SK-N-MC (cell line): ENCODE measurements around the gene ACBD3.

Source experiments
- DNase-seq: peaks from one replicate; pipeline ENCODE4 v3.0.0-alpha.2; 2011; ENCODE audit warnings: low read depth, low spot score
- H3K27ac ChIP-seq: fragments of 200-600 bp; sonication (generic); 2 replicates; pipeline ENCODE4 v1.5.1; 2016; ENCODE audit warnings: mixed run types
- H3K36me3 ChIP-seq: fragments of 200-600 bp; sonication (generic); 2 replicates; pipeline ENCODE4 v1.6.1; 2017; ENCODE audit warnings: antibody characterized with exemption, low read length, mixed read lengths; ENCODE audit not compliant: insufficient read depth
- H3K4me3 ChIP-seq: fragments of 200-600 bp; sonication (generic); 2 replicates; pipeline ENCODE4 v1.5.1; 2016
- H3K9ac ChIP-seq: fragments of 200-600 bp; sonication (generic); 2 replicates; pipeline ENCODE4 v1.8.0; 2017; ENCODE audit warnings: mixed run types, mixed read lengths; ENCODE audit not compliant: insufficient read length
- H3K9me3 ChIP-seq: fragments of 200-600 bp; sonication (generic); 2 replicates; pipeline ENCODE4 v1.6.1; 2017; ENCODE audit warnings: low read depth, mild to moderate bottlenecking, antibody characterized with exemption, low read length, moderate library complexity, mixed read lengths
- EZH2 ChIP-seq: fragments of 200-600 bp; sonication (generic); IDR thresholded peaks from one replicate; pipeline ENCODE4 v1.6.1; 2017; ENCODE audit warnings: antibody characterized with exemption
- FOXP2 ChIP-seq: optimal IDR thresholded peaks from 2 replicates; pipeline ENCODE3; 2011; ENCODE audit warnings: mild to moderate bottlenecking, moderate library complexity; ENCODE audit not compliant: insufficient read depth; ENCODE audit errors: extremely low read length, control extremely low read depth
- POLR2AphosphoS5 ChIP-seq: IDR thresholded peaks from 2 replicates; pipeline ENCODE4 v1.6.1; 2012; ENCODE audit warnings: mild to moderate bottlenecking, low read depth, low read length, borderline replicate concordance

The ACBD3 gene

GRCh38 chr1:226158457-226158856 lies 28.1 kb downstream of the ACBD3 start:
- H3K27ac ChIP-seq: no peak overlapping the region
- H3K4me3 ChIP-seq: no peak overlapping the region
- peaks cover 68% of the 10 kb centered on the region for H3K36me3 ChIP-seq
- no peak for DNase-seq
- TF ChIP-seq POLR2AphosphoS5: no peak
- TF ChIP-seq FOXP2: no peak
- no peak for TF ChIP-seq EZH2
- no peaks in the 10 kb centered on the region for H3K9me3 ChIP-seq
- H3K9ac ChIP-seq: no peak overlapping the region

- H3K36me3 ChIP-seq: peaks cover 68% of the 10 kb centered on the region
- no peaks in the 10 kb centered on the region for H3K9me3 ChIP-seq
- H3K9ac ChIP-seq: no peak overlapping the region
- no peak for TF ChIP-seq EZH2
- TF ChIP-seq POLR2AphosphoS5: no peak
- TF ChIP-seq FOXP2: no peak
- H3K27ac ChIP-seq: no peak overlapping the region
- H3K4me3 ChIP-seq: no peak overlapping the region
- DNase-seq: no peak
These were observed 28.7 kb downstream of the ACBD3 start for GRCh38 chr1:226157761-226158316.

- H3K4me3 ChIP-seq: no peak overlapping the region
- no peak overlapping the region for H3K9ac ChIP-seq
- H3K9me3 ChIP-seq: no peaks in the 10 kb centered on the region
- TF ChIP-seq POLR2AphosphoS5 (no peak), EZH2 (no peak), FOXP2 (no peak)
- peaks cover 63% of the 10 kb centered on the region for H3K36me3 ChIP-seq
- H3K27ac ChIP-seq: no peak overlapping the region
- no peak for DNase-seq
These were observed 31.9 kb downstream of the ACBD3 start for GRCh38 chr1:226154593-226154992.

- no peak for DNase-seq
- Histone ChIP-seq H3K9ac (no peak overlapping the region), H3K27ac (no peak overlapping the region), H3K4me3 (no peak overlapping the region), H3K36me3 (peaks cover 48% of the 10 kb centered on the region), H3K9me3 (no peaks in the 10 kb centered on the region)
- TF ChIP-seq EZH2 (no peak), FOXP2 (no peak), POLR2AphosphoS5 (no peak)
These were observed 36.7 kb downstream of the ACBD3 start for GRCh38 chr1:226149806-226150205.

GRCh38 chr1:226148121-226148648 lies 38.4 kb downstream of the ACBD3 start:
- TF ChIP-seq FOXP2 (no peak), EZH2 (no peak), POLR2AphosphoS5 (no peak)
- no peak for DNase-seq
- Histone ChIP-seq H3K4me3 (no peak overlapping the region), H3K9ac (no peak overlapping the region), H3K9me3 (no peaks in the 10 kb centered on the region), H3K36me3 (peaks cover 38% of the 10 kb centered on the region), H3K27ac (no peak overlapping the region)

GRCh38 chr1:226144045-226144444 lies 42.5 kb downstream of the ACBD3 start:
- Histone ChIP-seq H3K27ac (no peak overlapping the region), H3K4me3 (no peak overlapping the region), H3K9ac (no peak overlapping the region), H3K36me3 (peaks cover 18% of the 10 kb centered on the region), H3K9me3 (no peaks in the 10 kb centered on the region)
- DNase-seq: no peak
- TF ChIP-seq FOXP2 (no peak), EZH2 (no peak), POLR2AphosphoS5 (no peak)

GRCh38 chr1:226135709-226136108 lies 50.8 kb downstream of the ACBD3 start:
- Histone ChIP-seq H3K9ac (no peak overlapping the region), H3K36me3 (no peaks in the 10 kb centered on the region), H3K4me3 (no peak overlapping the region), H3K27ac (no peak overlapping the region), H3K9me3 (no peaks in the 10 kb centered on the region)
- TF ChIP-seq FOXP2 (no peak), POLR2AphosphoS5 (no peak), EZH2 (no peak)
- DNase-seq: no peak

GRCh38 chr1:226135059-226135651 lies 51.4 kb downstream of the ACBD3 start:
- no peak for DNase-seq
- TF ChIP-seq FOXP2 (no peak), POLR2AphosphoS5 (no peak), EZH2 (no peak)
- Histone ChIP-seq H3K4me3 (no peak overlapping the region), H3K27ac (no peak overlapping the region), H3K9ac (no peak overlapping the region), H3K9me3 (no peaks in the 10 kb centered on the region), H3K36me3 (no peaks in the 10 kb centered on the region)
